Upper lobe of left lung (tissue), 6 donors: ENCODE measurements around the gene EXOC3L2. TPM values are rescaled to one million over a fixed set of nuclear protein-coding genes. Genes with fewer than 3 reads are reported as not detected.

Experiments used
- ATAC-seq, 2 donors: fragments of 200-7000 bp; cut with Tn5 transposase; one replicate each; pipeline ENCODE4 v1.9.1; 2022; ENCODE audit warnings: mild to moderate bottlenecking in 2 of 2, moderate library complexity in 2 of 2; ENCODE audit not compliant: low FRiP score in 2 of 2
- DNase-seq, 2 donors: peaks; one replicate each; pipeline ENCODE4 v3.0.0-alpha.2; 2019 to 2020
- H3K27ac ChIP-seq, 4 donors: fragments of 200-600 bp; sonication (generic); one replicate each; pipeline ENCODE4 v1.5.1; 2016 to 2019
- H3K27me3 ChIP-seq, 4 donors: fragments of 200-600 bp; sonication (generic); one replicate each; pipeline ENCODE4 v1.5.1; 2017 to 2019
- H3K36me3 ChIP-seq, 4 donors: fragments of 200-600 bp; sonication (generic); one replicate each; pipeline ENCODE4 v1.5.1; 2016 to 2019
- H3K4me1 ChIP-seq, 4 donors: fragments of 200-600 bp; sonication (generic); one replicate each; pipeline ENCODE4 v1.5.1; 2018 to 2019
- H3K4me3 ChIP-seq, 4 donors: fragments of 200-600 bp; sonication (generic); one replicate each; pipeline ENCODE4 v1.5.1; 2017 to 2019; ENCODE audit warnings: mild to moderate bottlenecking in 2 of 4, moderate library complexity in 1 of 4
- H3K9me3 ChIP-seq, 4 donors: fragments of 200-600 bp; sonication (generic); one replicate each; pipeline ENCODE4 v1.5.1; 2018 to 2019
- CTCF ChIP-seq, 6 experiments: fragments of 450-650 bp in 4 of 6; fragments of 200-600 bp in 2 of 6; sonication (generic) in 2 of 6; IDR thresholded peaks; one replicate each; pipeline ENCODE4 v1.5.1; 2016 to 2019; ENCODE audit warnings: antibody characterized with exemption in 6 of 6
- EP300 ChIP-seq, 4 donors: sonication (generic); formaldehyde crosslinking; IDR thresholded peaks; one replicate each; pipeline ENCODE4 v1.5.1; 2017; ENCODE audit warnings: antibody characterized with exemption in 4 of 4, control low read depth in 2 of 4
- POLR2A ChIP-seq, 4 donors: fragments of 450-650 bp; IDR thresholded peaks; one replicate each; pipeline ENCODE4 v1.5.1; 2016 to 2017; ENCODE audit warnings: antibody characterized with exemption in 4 of 4, mild to moderate bottlenecking in 2 of 4
- POLR2AphosphoS5 ChIP-seq, 2 donors: sonication (generic); formaldehyde crosslinking; IDR thresholded peaks; one replicate each; pipeline ENCODE4 v1.5.1; 2017; ENCODE audit warnings: antibody characterized with exemption in 2 of 2
- WGBS, 2 donors: methylation state at CpG; one replicate each; pipeline ENCODE4 v1.1.5; 2017 to 2018; 5-methylcytosine and 5-hydroxymethylcytosine counted together
- total RNA-seq, 6 donors: library from RNA; depleted of rRNA in 4 of 6; stranded (reverse); fragments of >200 nt in 4 of 6; gene quantifications; one replicate each; pipeline versions ENCODE4 v1.1.0 to v1.2.1, GENCODE V29; 2016 to 2021
- donor health status: DM: no; HTN: no; CAD: no; lungs with moderate emphysema.
- donor health status: DM: no; HTN: yes; CAD: no; lungs with severe emphysema.

Gene EXOC3L2
- total RNA-seq, 6 donors from 2014 or later = 1.1 to 10.0 (median 2.7) TPM

GRCh38 chr19:45267296-45267695 lies 22.1 kb upstream of the EXOC3L2 start:
- no peak for DNase-seq
- no peak for ATAC-seq
- no peak for TF ChIP-seq POLR2A (IDR thresholded peaks at IDR 0.05)
- no peak for TF ChIP-seq CTCF (IDR thresholded peaks at IDR 0.05)
- TF ChIP-seq POLR2AphosphoS5 (IDR thresholded peaks at IDR 0.05) = no peak
- TF ChIP-seq EP300 (IDR thresholded peaks at IDR 0.05) = no peak
- 87 to 91% methylated on average over 9 to 12 of the region's 12 CpGs for WGBS, 2 donors
- Histone ChIP-seq H3K9me3 (no peaks in the 10 kb centered on the region), H3K36me3 (peaks cover 3 to 63% (median 26%) of the 10 kb centered on the region in 4 donors), H3K4me3 (no peak overlapping the region), H3K27ac (no peak overlapping the region), H3K4me1 (peaks cover 0 to 2% (median 0%) of the 10 kb centered on the region in 4 donors), H3K27me3 (no peaks in the 10 kb centered on the region)

DNA sequence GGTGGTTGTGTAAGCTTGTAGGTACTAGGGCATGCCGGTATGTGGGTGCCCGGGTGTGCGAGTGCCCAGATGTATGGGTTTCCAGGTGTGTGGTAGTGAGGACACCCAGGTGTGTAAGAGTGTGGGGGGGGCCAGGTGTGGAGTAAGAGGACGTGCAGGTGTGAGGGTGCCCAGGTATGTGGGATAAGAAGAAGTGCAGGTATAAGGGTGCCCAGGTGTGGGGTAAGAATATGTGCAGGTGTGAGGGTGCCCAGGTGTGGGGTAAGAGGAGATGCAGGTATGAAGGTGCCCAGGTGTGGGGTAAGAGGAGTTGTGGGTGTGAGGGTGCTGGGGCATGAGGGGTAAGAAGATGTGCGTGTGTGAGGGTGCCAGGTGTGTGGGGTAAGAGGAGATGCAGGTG lies 20.2 kb upstream of the EXOC3L2 start:
- Histone ChIP-seq H3K36me3 (peaks cover 0 to 45% (median 15%) of the 10 kb centered on the region in 4 donors), H3K27ac (no peak overlapping the region), H3K4me1 (no peaks in the 10 kb centered on the region), H3K9me3 (no peaks in the 10 kb centered on the region), H3K4me3 (no peak overlapping the region), H3K27me3 (no peaks in the 10 kb centered on the region)
- no peak for DNase-seq
- TF ChIP-seq EP300 (IDR thresholded peaks at IDR 0.05) (no peak), POLR2A (IDR thresholded peaks at IDR 0.05) (no peak), POLR2AphosphoS5 (IDR thresholded peaks at IDR 0.05) (no peak), CTCF (IDR thresholded peaks at IDR 0.05) (no peak)
- ATAC-seq = peak in 1 of 2 donors; percentile 47
- 95 to 96% methylated on average over 5 of the region's 5 CpGs for whole genome bisulfite sequencing, 2 donors

- H3K27me3 ChIP-seq = no peaks in the 10 kb centered on the region
- H3K9me3 ChIP-seq = no peaks in the 10 kb centered on the region
- TF ChIP-seq CTCF (IDR thresholded peaks at IDR 0.05) (no peak), EP300 (IDR thresholded peaks at IDR 0.05) (no peak), POLR2AphosphoS5 (IDR thresholded peaks at IDR 0.05) (no peak), POLR2A (IDR thresholded peaks at IDR 0.05) (no peak)
- H3K4me3 ChIP-seq = no peak overlapping the region
- DNase-seq (peak in 1 of 2 donors; percentile 63), ATAC-seq (peak in 1 of 2 donors; percentile 31)
- H3K36me3 ChIP-seq = peaks cover 0 to 40% (median 11%) of the 10 kb centered on the region in 4 donors
- 91 to 99% methylated on average over 11 to 19 of the region's 19 CpGs for WGBS, 2 donors
- H3K4me1 ChIP-seq = no peaks in the 10 kb centered on the region
- H3K27ac ChIP-seq = no peak overlapping the region
These were observed 19.6 kb upstream of the EXOC3L2 start for GRCh38 chr19:45264781-45265317.

GRCh38 chr19:45263013-45263412 lies 17.8 kb upstream of the EXOC3L2 start:
- DNase-seq (peak in 1 of 2 donors; percentile 21), ATAC-seq (no peak)
- TF ChIP-seq EP300 (IDR thresholded peaks at IDR 0.05) (no peak), CTCF (IDR thresholded peaks at IDR 0.05) (no peak), POLR2AphosphoS5 (IDR thresholded peaks at IDR 0.05) (no peak), POLR2A (IDR thresholded peaks at IDR 0.05) (no peak)
- H3K27ac ChIP-seq = no peak overlapping the region
- no peaks in the 10 kb centered on the region for H3K4me1 ChIP-seq
- no peaks in the 10 kb centered on the region for H3K27me3 ChIP-seq
- 93 to 100% methylated on average over 4 to 11 of the region's 11 CpGs for WGBS, 2 donors
- H3K9me3 ChIP-seq = no peaks in the 10 kb centered on the region
- H3K36me3 ChIP-seq = peaks cover 0 to 27% (median 10%) of the 10 kb centered on the region in 4 donors
- no peak overlapping the region for H3K4me3 ChIP-seq

DNA sequence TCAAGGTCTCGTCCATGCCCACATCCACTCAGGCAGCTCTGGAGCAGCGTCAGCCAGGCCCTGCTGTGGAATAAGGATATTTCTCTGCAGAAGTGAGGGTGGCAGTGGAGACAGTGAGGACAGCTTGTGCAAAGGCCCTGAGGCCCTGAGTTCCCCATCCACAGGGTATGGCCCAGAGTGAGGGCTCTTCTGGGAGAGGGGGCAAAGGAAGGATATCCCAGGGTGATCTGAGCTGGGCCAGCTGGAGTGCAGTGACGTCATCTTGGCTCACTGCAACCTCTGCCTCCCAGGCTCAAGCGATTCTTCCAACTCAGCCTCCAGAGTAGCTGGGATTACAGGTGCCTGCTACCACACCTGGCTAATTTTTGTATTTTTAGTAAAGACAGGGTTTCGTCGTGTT lies 17.4 kb upstream of the EXOC3L2 start:
- peaks cover 0 to 22% (median 8%) of the 10 kb centered on the region in 4 donors for H3K36me3 ChIP-seq
- no peak for ATAC-seq
- H3K4me3 ChIP-seq = no peak overlapping the region
- DNase-seq = no peak
- no peak overlapping the region for H3K27ac ChIP-seq
- H3K9me3 ChIP-seq = no peaks in the 10 kb centered on the region
- TF ChIP-seq POLR2A (IDR thresholded peaks at IDR 0.05) (no peak), CTCF (IDR thresholded peaks at IDR 0.05) (no peak), EP300 (IDR thresholded peaks at IDR 0.05) (no peak), POLR2AphosphoS5 (IDR thresholded peaks at IDR 0.05) (no peak)
- H3K27me3 ChIP-seq = no peaks in the 10 kb centered on the region
- 86 to 95% methylated on average over 4 to 5 of the region's 6 CpGs for WGBS, 2 donors
- H3K4me1 ChIP-seq = no peaks in the 10 kb centered on the region
